ENCODE measurements around the gene PRKCA. TPM values are rescaled to one million over a fixed set of nuclear protein-coding genes. Genes with fewer than 3 reads are reported as not detected.

Gene PRKCA
- total RNA-seq, 1 donor from 2014 or later: 15.5 TPM

- intact Hi-C loops (cut with DNase I): no loop called here
- no peaks in the 10 kb centered on the region for H3K36me3 ChIP-seq
- TF ChIP-seq POLR2AphosphoS5 (IDR thresholded peaks at IDR 0.05; ENCODE audit: insufficient read depth in 1 of 2, low read depth in 1 of 2) (no peak), POLR2A (IDR thresholded peaks at IDR 0.05) (no peak), CTCF (IDR thresholded peaks at IDR 0.05) (no peak)
Measured at GRCh38 chr17:66577041-66577440, 274.6 kb downstream of the PRKCA start.

GRCh38 chr17:66578781-66579489 lies 276.5 kb downstream of the PRKCA start:
- peak overlapping the region; percentile 51 for H3K27ac ChIP-seq
- no peak for DNase-seq (ENCODE audit: extremely low spot score in 2 of 2)

More at GRCh38 chr17:66577041-66577440, 274.6 kb downstream of the PRKCA start:
- H3K9me3 ChIP-seq: no peaks in the 10 kb centered on the region
- no peak overlapping the region for H3K27ac ChIP-seq
- no peak for DNase-seq (ENCODE audit: extremely low spot score in 2 of 2)
- H3K27me3 ChIP-seq: no peaks in the 10 kb centered on the region
- H3K4me3 ChIP-seq: no peak overlapping the region
- peaks cover 23% of the 10 kb centered on the region for H3K4me1 ChIP-seq

GRCh38 chr17:66579556-66579955 lies 277.1 kb downstream of the PRKCA start:
- Histone ChIP-seq H3K4me3 (no peak overlapping the region), H3K36me3 (no peaks in the 10 kb centered on the region), H3K27me3 (no peaks in the 10 kb centered on the region), H3K4me1 (peaks cover 23% of the 10 kb centered on the region), H3K9me3 (no peaks in the 10 kb centered on the region), H3K27ac (peak overlapping the region; percentile 51)
- no peak for TF ChIP-seq CTCF (IDR thresholded peaks at IDR 0.05)
- no peak for DNase-seq (ENCODE audit: extremely low spot score in 2 of 2)
- intact Hi-C loops (cut with DNase I): no loop called here

More at GRCh38 chr17:66578781-66579489, 276.5 kb downstream of the PRKCA start:
- intact Hi-C loops (cut with DNase I): no loop called here
- TF ChIP-seq POLR2A (IDR thresholded peaks at IDR 0.05): no peak
- no peak for TF ChIP-seq POLR2AphosphoS5 (IDR thresholded peaks at IDR 0.05; ENCODE audit: insufficient read depth in 1 of 2, low read depth in 1 of 2)
- Histone ChIP-seq H3K4me1 (peaks cover 23% of the 10 kb centered on the region), H3K36me3 (no peaks in the 10 kb centered on the region), H3K27me3 (no peaks in the 10 kb centered on the region), H3K9me3 (no peaks in the 10 kb centered on the region), H3K4me3 (no peak overlapping the region)

- H3K4me3 ChIP-seq: no peak overlapping the region
- H3K27me3 ChIP-seq: no peaks in the 10 kb centered on the region
- H3K36me3 ChIP-seq: no peaks in the 10 kb centered on the region
- intact Hi-C loops (cut with DNase I): no loop called here
- H3K9me3 ChIP-seq: no peaks in the 10 kb centered on the region
- peak overlapping the region; percentile 51 for H3K27ac ChIP-seq
- no peak for DNase-seq (ENCODE audit: extremely low spot score in 2 of 2)
- TF ChIP-seq POLR2AphosphoS5 (IDR thresholded peaks at IDR 0.05; ENCODE audit: insufficient read depth in 1 of 2, low read depth in 1 of 2) (peak in 1 of 2 donors; percentile 79), POLR2A (IDR thresholded peaks at IDR 0.05) (no peak)
- H3K4me1 ChIP-seq: peaks cover 23% of the 10 kb centered on the region
Measured at GRCh38 chr17:66580184-66580955, 278.0 kb downstream of the PRKCA start.

GRCh38 chr17:66580956-66581391 lies 278.6 kb downstream of the PRKCA start:
- Histone ChIP-seq H3K36me3 (no peaks in the 10 kb centered on the region), H3K27ac (peak overlapping the region; percentile 51), H3K4me1 (peaks cover 23% of the 10 kb centered on the region), H3K9me3 (no peaks in the 10 kb centered on the region), H3K27me3 (no peaks in the 10 kb centered on the region), H3K4me3 (no peak overlapping the region)
- no peak for DNase-seq (ENCODE audit: extremely low spot score in 2 of 2)
- TF ChIP-seq CTCF (IDR thresholded peaks at IDR 0.05) (no peak), POLR2AphosphoS5 (IDR thresholded peaks at IDR 0.05; ENCODE audit: insufficient read depth in 1 of 2, low read depth in 1 of 2) (peak; percentile 38 to 78), POLR2A (IDR thresholded peaks at IDR 0.05) (no peak)
- intact Hi-C loops (cut with DNase I): no loop called here

Data from vagina (tissue), 2 donors.